Amygdala (tissue), 56 donors: ENCODE data around the gene RTTN.

ENCODE experiments used
- DNase-seq, 56 donors: peaks; one replicate each; lab custom pipeline; 2025; lab: John Stamatoyannopoulos, UW

RTTN gene

GRCh38 chr18:70030728-70031127, 174.8 kb downstream of the RTTN start:
- no peak for DNase-seq

- no peak for DNase-seq
These were observed 176.3 kb downstream of the RTTN start for GRCh38 chr18:70029163-70029562.

DNA sequence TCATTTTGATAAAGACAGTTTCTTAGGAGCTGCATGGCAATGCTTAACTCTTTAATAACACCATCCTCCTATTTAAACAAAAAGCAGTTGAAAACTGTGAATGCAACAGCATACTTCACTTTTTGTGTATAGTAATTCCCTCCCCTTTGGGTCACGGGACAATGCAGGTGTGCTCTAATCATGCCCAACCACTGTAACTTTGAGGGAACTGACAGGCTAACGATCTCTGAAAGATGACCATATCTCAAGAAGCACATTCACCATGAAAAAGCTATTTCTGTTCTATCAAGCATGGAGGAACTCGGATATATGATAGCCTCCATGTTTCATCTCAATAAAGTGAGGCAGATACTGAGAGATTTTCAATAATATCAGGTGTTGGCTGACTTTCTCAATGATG, 176.8 kb downstream of the RTTN start:
- no peak for DNase-seq

- DNase-seq = no peak
These were observed 177.4 kb downstream of the RTTN start for GRCh38 chr18:70028084-70028483.

GRCh38 chr18:70025580-70025979, 179.9 kb downstream of the RTTN start:
- no peak for DNase-seq

- no peak for DNase-seq
These were observed 180.7 kb downstream of the RTTN start for GRCh38 chr18:70024829-70025228.

GRCh38 chr18:70024093-70024492, 181.4 kb downstream of the RTTN start:
- no peak for DNase-seq

DNA sequence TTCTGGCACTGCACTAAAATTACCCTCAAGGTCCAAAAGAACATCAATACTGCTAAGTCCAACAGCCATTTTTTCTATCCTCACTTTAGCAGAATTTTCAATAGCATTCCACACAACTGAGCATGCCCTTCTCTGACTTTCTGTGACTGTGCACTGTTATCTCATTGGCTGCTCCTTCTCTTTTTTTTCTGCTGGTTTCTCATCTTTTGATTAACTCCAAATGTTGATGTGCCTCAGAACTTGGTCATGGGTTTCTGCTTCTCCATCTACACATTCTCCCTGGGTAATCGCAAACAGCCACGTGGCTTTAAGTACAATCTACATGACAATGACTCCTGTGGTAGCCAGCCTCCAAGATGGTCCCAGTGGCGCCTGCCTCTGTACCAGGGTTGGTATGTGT, 182.9 kb downstream of the RTTN start:
- no peak for DNase-seq

DNA sequence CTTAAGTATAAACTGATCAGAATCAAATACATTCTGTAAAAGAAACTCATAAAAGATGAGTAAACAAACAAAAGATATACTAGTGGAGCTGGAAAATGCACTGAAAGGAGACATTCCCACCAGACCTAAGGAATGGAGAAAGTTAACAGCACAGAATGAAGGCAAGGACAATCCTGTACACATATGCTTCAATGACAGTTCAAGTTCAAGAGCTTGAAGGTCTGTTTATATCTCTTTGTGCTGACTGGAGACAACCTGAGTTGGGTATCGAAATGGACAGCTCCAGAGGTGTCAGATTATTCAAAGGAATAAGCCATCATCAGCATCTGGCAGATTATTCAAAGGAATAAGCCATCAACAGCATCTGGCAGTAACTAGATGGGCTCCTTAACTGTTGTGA, 184.0 kb downstream of the RTTN start:
- DNase-seq = no peak

DNA sequence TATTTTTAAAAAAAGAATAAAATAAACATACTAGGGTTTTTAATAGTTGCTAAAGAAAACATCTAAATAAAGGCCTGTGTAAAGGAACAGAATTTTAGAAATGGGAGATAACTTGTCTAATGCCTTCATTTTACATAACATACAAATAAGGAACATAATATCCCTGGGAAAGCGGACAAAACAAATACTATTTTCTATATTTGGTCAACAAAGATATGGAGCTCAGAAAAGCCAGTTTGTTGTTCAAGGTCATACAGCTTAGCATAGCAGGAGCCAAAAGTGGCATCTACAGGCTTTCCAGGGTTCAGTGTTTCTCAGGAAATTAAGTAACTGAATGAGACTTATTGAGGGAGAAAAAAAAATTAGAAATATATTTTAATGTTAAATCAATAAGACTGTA, 184.4 kb downstream of the RTTN start:
- DNase-seq = no peak

DNA sequence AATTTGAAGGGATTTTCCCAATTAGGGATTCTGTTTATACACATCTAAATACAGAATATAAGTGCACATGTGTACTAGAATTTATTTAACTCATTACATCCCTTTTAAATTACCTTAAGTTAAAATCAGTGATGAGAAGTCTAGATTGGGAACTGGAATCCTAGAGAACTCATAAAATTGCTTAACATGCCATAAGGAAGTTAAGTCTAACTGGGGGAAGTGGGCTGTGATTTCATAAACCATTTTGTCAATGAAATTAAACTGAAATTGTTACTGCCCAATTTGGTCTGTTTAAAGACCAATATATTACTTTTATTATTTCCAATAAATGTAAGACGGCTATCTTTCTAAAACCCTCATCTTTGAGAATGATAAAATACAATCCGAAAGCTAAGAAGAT, 185.5 kb downstream of the RTTN start:
- no peak for DNase-seq

DNA sequence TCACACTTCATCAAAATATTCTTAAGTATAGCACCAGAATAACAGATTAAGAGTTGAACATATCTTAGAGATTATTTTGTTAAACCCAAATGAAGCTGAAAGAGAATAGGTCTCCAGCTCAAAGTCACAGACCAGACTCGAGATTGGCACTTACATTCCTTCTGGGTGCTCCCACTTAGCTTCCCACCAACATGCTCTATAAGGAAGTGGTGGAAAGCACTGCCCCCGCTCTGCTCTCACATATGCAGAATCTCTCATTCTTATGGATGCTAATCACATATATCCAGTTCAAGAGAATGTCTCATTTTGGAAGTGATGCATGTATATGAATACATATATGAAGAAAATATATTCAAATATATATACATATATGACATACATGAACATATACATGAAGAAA, 186.4 kb downstream of the RTTN start:
- no peak for DNase-seq

DNA sequence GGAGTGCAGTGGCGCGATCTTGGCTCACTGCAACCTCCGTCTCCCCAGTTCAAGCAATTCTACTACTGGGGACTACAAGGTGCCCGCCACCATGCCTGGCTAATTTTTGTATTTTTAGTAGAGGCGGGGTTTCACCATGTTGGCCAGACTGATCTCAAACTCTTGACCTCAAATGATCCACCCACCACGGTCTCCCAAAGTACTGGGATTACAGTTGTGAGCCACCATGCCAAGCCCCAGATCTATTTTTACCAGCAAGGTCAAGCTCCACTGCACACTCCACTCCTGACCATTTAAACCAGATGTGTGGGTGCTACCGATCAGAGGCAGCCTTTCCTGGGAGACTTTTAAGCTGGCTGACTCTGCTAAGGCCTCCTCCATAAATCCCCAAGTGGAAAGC, 190.4 kb downstream of the RTTN start:
- DNase-seq = no peak

- DNase-seq = no peak
These were observed 199.9 kb downstream of the RTTN start for GRCh38 chr18:70005580-70005979.

DNA sequence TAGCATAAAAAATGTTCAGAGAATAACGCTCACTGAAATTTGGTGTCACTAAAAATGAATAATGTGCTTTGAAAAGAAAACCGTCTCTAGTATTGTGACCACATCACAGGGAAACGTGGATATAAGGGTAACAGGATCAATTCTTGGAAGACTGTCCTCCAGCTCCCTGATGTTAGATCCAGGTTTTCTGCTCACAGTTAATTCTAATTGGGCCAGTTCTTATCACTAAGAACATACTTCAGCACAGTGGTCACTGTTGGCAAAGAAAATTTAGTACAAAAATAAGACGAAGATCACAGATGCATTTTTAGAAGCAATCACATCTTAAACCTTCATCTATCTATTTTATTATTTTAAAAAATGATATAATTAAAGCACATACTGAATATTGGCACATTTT, 200.8 kb downstream of the RTTN start:
- DNase-seq = no peak

DNA sequence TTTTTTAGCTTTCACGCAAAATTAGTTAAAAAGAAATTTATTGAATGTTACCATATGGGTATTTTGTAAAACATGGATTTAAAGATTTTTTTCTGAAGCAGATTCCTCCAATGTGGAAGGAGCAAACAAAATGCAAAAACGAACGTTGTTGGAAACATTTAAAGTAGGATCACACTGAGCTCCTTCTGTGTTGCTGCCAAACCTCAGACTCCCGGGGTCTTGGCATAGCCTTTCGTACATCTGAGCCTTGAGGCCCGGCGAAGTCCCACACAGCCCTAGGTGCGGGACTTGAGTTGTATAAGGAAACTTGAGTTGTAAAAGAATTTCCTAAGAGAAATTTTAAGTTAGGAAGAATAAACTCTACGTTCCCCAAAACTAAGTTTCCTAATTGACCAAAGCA, 205.8 kb downstream of the RTTN start:
- DNase-seq = no peak

- DNase-seq = peak in 1 of 56 donors; percentile 10
These were observed 206.9 kb downstream of the RTTN start for GRCh38 chr18:69998523-69998987.

DNA sequence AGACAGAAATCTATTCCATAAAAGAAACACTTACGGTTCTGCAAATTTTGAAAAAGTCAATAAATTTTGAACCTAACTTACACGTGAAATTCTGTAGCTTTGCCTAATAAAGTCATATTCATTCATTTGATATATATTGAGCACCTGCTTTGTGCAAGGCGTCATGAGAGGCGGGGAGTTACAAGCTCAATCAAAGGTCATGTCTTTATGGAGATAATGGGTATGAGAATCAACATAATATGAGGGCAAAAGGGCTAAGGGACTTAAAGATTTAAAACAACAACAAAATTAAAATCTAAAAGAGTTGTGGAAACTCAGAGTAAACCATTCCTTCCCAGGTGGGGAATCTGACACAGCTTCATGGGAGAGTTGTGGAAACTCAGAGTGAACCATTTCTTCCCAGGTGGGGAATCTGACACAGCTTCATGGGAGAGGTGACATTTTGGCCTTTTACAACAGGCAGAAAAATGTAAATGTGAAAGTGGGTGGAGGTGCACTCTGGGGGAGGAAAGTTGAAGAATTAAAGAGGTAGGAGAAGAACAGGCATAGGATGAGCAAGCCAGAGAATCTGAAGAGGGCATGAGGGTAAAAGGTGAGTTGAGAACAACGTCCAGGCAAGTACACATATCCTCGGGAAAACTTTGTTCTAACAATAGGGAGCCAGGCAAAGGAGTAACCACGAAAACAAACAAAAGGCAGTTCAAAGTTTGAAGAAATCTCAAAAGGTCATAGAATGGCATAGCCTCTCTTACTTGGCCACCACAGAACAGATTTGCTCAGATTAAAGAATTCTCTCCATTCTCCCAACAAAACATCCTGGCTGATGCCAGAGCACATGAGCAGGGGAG, 208.3 kb downstream of the RTTN start:
- DNase-seq = no peak

- no peak for DNase-seq
These were observed 209.1 kb downstream of the RTTN start for GRCh38 chr18:69996417-69996816.

DNA sequence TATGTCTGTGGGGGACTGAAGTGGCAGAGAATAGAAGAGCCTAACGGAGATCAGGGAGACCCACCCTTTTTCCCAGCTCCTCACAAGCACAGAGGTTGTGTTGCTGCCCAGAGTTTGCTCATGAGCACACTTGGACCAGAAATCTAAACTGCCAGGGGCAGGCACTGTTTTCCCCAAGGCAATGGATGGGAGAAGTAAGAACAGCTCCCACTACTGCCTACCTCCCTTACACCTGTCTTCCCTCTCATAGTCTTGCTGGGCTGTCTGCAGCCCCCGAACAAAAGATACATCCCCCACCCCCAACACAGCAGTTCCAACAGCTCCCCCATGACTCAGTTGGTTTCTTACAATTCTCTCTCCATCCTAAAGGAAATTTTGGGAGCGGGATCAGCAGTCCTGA, 209.7 kb downstream of the RTTN start:
- DNase-seq = no peak

- DNase-seq = no peak
These were observed 212.7 kb downstream of the RTTN start for GRCh38 chr18:69992776-69993175.

DNA sequence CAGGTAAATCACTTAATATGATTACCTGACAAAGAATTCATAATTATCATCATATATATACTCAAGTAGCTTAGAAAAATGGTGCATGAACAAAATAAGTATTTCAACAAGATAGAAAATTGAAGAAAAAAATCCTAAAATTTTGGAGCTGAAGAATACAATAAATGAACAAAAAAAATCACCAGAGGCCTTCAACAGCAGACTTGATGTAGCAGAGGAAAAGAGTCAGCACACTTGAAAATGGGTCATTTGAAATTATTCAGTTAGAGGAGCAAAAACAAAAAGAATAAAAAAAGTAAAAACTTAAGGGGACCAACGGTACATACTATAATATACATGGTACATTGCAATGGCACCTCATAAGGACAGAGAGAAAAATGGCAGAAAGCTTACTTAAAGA, 217.6 kb downstream of the RTTN start:
- DNase-seq = no peak

GRCh38 chr18:69985239-69985638, 220.2 kb downstream of the RTTN start:
- no peak for DNase-seq
